CD14-positive monocyte (primary cell): ENCODE measurements around the gene FAM81A. TPM values are rescaled to one million over a fixed set of nuclear protein-coding genes. Genes with fewer than 3 reads are reported as not detected.

Experiments
- DNase-seq, 3 donors: peaks; one replicate each; pipeline ENCODE4 v3.0.0-alpha.2; 2011 to 2022
- H2AFZ ChIP-seq: 2 replicates; pipeline ENCODE4 v1.6.0; 2012; ENCODE audit warnings: mild to moderate bottlenecking, low read depth, low read length, inconsistent platforms; ENCODE audit not compliant: insufficient read depth, poor library complexity, severe bottlenecking
- H3K27ac ChIP-seq, 2 donors: 1 replicate in 1 of 2; 2 replicates in 1 of 2; pipeline ENCODE4 v1.5.1; 2012 to 2013; ENCODE audit warnings: low read length in 2 of 2, control low read depth in 1 of 2, inconsistent platforms in 1 of 2, low read depth in 1 of 2, mild to moderate bottlenecking in 1 of 2
- H3K27me3 ChIP-seq, 2 donors: one replicate each; pipeline versions ENCODE4 v1.6.0 to v1.6.1; 2011 to 2013; ENCODE audit warnings: low read length in 2 of 2; ENCODE audit not compliant: control insufficient read depth in 2 of 2, insufficient read depth in 2 of 2
- H3K36me3 ChIP-seq, 2 donors: replicated peaks in 1 of 2; 1 replicate in 1 of 2; 2 replicates in 1 of 2; pipeline versions ENCODE4 v1.5.1 to v1.6.1; 2012 to 2013; ENCODE audit warnings: low read length in 2 of 2, control low read depth in 1 of 2, inconsistent platforms in 1 of 2, mild to moderate bottlenecking in 1 of 2; ENCODE audit not compliant: insufficient read depth in 2 of 2, control insufficient read depth in 1 of 2
- H3K4me1 ChIP-seq, 2 donors: 1 replicate in 1 of 2; 2 replicates in 1 of 2; pipeline versions ENCODE4 v1.5.1 to v1.6.1; 2012 to 2013; ENCODE audit warnings: low read length in 2 of 2, control low read depth in 1 of 2, inconsistent platforms in 1 of 2, mild to moderate bottlenecking in 1 of 2, moderate library complexity in 1 of 2; ENCODE audit not compliant: insufficient read depth in 2 of 2, control insufficient read depth in 1 of 2
- H3K4me2 ChIP-seq: replicated peaks from 2 replicates; pipeline ENCODE3; 2012; ENCODE audit warnings: low read length, moderate library complexity, mild to moderate bottlenecking; ENCODE audit not compliant: poor library complexity, severe bottlenecking; ENCODE audit errors: extremely low read depth
- H3K4me3 ChIP-seq, 3 experiments: fragments of 200-600 bp in 1 of 3; sonication (generic) in 1 of 3; replicated peaks in 1 of 3; 1 replicate in 2 of 3; 2 replicates in 1 of 3; pipeline ENCODE4 v1.5.1; 2011 to 2013; ENCODE audit warnings: low read length in 3 of 3, mild to moderate bottlenecking in 3 of 3, control low read depth in 2 of 3, low read depth in 2 of 3, inconsistent platforms in 1 of 3, moderate library complexity in 1 of 3
- H3K79me2 ChIP-seq: 2 replicates; pipeline ENCODE4 v1.6.0; 2012; ENCODE audit warnings: mild to moderate bottlenecking, control low read depth, inconsistent platforms, low read length, moderate library complexity; ENCODE audit not compliant: insufficient read depth
- H3K9ac ChIP-seq: 2 replicates; pipeline ENCODE4 v1.6.0; 2017; ENCODE audit warnings: low read length, mild to moderate bottlenecking; ENCODE audit not compliant: insufficient read depth, poor library complexity, severe bottlenecking
- H3K9me3 ChIP-seq, 2 donors: replicated peaks in 1 of 2; 1 replicate in 1 of 2; 2 replicates in 1 of 2; pipeline versions ENCODE4 v1.5.1 to v1.6.1; 2012 to 2013; ENCODE audit warnings: low read length in 2 of 2, control low read depth in 1 of 2; ENCODE audit not compliant: control insufficient read depth in 1 of 2, insufficient read depth in 1 of 2
- H4K20me1 ChIP-seq: 2 replicates; pipeline ENCODE4 v1.6.0; 2012; ENCODE audit warnings: mild to moderate bottlenecking, low read length, control low read depth, moderate library complexity; ENCODE audit not compliant: insufficient read depth
- H3K27ac Mint-ChIP-seq, 7 donors: one replicate each; pipeline ENCODE4 v1.8.0; 2020; ENCODE audit warnings: mild to moderate bottlenecking in 7 of 7, mixed read lengths in 7 of 7, moderate library complexity in 6 of 7, inconsistent platforms in 2 of 7
- H3K27me3 Mint-ChIP-seq, 3 donors: one replicate each; pipeline ENCODE4 v1.8.0; 2021 to 2022; ENCODE audit warnings: low read depth in 3 of 3, mild to moderate bottlenecking in 3 of 3, mixed read lengths in 3 of 3, moderate library complexity in 3 of 3, inconsistent platforms in 1 of 3
- H3K36me3 Mint-ChIP-seq, 2 donors: one replicate each; pipeline ENCODE4 v1.8.0; 2020; ENCODE audit warnings: mixed read lengths in 2 of 2, inconsistent platforms in 1 of 2, mild to moderate bottlenecking in 1 of 2
- H3K4me1 Mint-ChIP-seq: one replicate; pipeline ENCODE4 v1.8.0; 2020; ENCODE audit warnings: mild to moderate bottlenecking, mixed read lengths
- H3K4me3 Mint-ChIP-seq, 2 donors: one replicate each; pipeline ENCODE4 v1.8.0; 2020; ENCODE audit warnings: mild to moderate bottlenecking in 2 of 2, mixed read lengths in 2 of 2, moderate library complexity in 1 of 2
- H3K9me3 Mint-ChIP-seq, 7 donors: one replicate each; pipeline ENCODE4 v1.8.0; 2020 to 2022; ENCODE audit warnings: mixed read lengths in 7 of 7, mild to moderate bottlenecking in 6 of 7, moderate library complexity in 6 of 7, inconsistent platforms in 2 of 7
- CTCF ChIP-seq: fragments of 200-600 bp; IDR thresholded peaks from one replicate; pipeline ENCODE4 v1.8.0; 2022; ENCODE audit warnings: antibody characterized with exemption, mild to moderate bottlenecking
- WGBS: methylation state at CpG from one replicate; pipeline ENCODE4 v1.1.5; 2013; ENCODE audit warnings: missing lambda C conversion rate; ENCODE audit not compliant: insufficient coverage; 5-methylcytosine and 5-hydroxymethylcytosine counted together
- intact Hi-C, 2 donors: fragments of 100-400 bp; cut with micrococcal nuclease; formaldehyde crosslinking; loops; one replicate each; pipeline versions ENCODE4 v1.15.0 to v1.15.1; 2023
- polyA plus RNA-seq, 3 donors: library from polyadenylated mRNA; depleted of rRNA in 1 of 3; unstranded in 2 of 3; stranded (reverse) in 1 of 3; fragments of 300-500 nt in 2 of 3; fragments of >200 nt in 1 of 3; fragmentation: Illumina TruSeq in 2 of 3; gene quantifications; 1 replicate in 2 of 3; 2 replicates in 1 of 3; pipeline ENCODE4 v1.2.3, GENCODE V29; 2012 to 2021

The FAM81A gene
- polyA plus RNA-seq, 3 donors: 0.40 to 0.66 TPM; not detected in 1

GRCh38 chr15:59540654-59541053 lies 102.7 kb downstream of the FAM81A start:
- intact Hi-C loops: no loop called here
- peak overlapping the region in 3 of 7 donors; percentile 26 to 82 (median 53) for H3K27ac Mint-ChIP-seq
- no peaks in the 10 kb centered on the region for H3K9me3 ChIP-seq
- TF ChIP-seq CTCF: no peak
- H3K27ac ChIP-seq: no peak overlapping the region
- no peak overlapping the region for H2AFZ ChIP-seq
- peaks cover 33% of the 10 kb centered on the region for H3K4me1 Mint-ChIP-seq
- no peak overlapping the region for H3K9ac ChIP-seq
- H3K36me3 ChIP-seq: no peaks in the 10 kb centered on the region
- H3K4me3 ChIP-seq: no peak overlapping the region
- no peaks in the 10 kb centered on the region for H3K27me3 ChIP-seq
- no peaks in the 10 kb centered on the region for H3K36me3 Mint-ChIP-seq
- no peak overlapping the region for H3K4me3 Mint-ChIP-seq
- no CpG with 5 or more reads among the region's 3 CpGs for WGBS
- H3K4me1 ChIP-seq: peaks cover 23 to 24% of the 10 kb centered on the region in 2 donors
- H4K20me1 ChIP-seq: no peaks in the 10 kb centered on the region
- H3K9me3 Mint-ChIP-seq: no peaks in the 10 kb centered on the region
- H3K79me2 ChIP-seq: no peaks in the 10 kb centered on the region
- H3K27me3 Mint-ChIP-seq: peaks cover 0 to 7% (median 2%) of the 10 kb centered on the region in 3 donors
- H3K4me2 ChIP-seq: no peak overlapping the region
- no peak for DNase-seq

- no peaks in the 10 kb centered on the region for H3K36me3 ChIP-seq
- no peak for DNase-seq
- no peak for TF ChIP-seq CTCF
- Mint-ChIP-seq H3K9me3 (no peaks in the 10 kb centered on the region), H3K27me3 (peaks cover 0 to 7% (median 2%) of the 10 kb centered on the region in 3 donors), H3K4me1 (peaks cover 33% of the 10 kb centered on the region), H3K27ac (no peak overlapping the region), H3K4me3 (no peak overlapping the region), H3K36me3 (no peaks in the 10 kb centered on the region)
- peaks cover 23 to 24% of the 10 kb centered on the region in 2 donors for H3K4me1 ChIP-seq
- H3K27me3 ChIP-seq: no peaks in the 10 kb centered on the region
- 83% methylated on average over 6 of the region's 8 CpGs for WGBS
- no peak overlapping the region for H3K4me2 ChIP-seq
- no peaks in the 10 kb centered on the region for H3K79me2 ChIP-seq
- no peak overlapping the region for H3K27ac ChIP-seq
- intact Hi-C loops: no loop called here
- no peak overlapping the region for H3K4me3 ChIP-seq
- no peaks in the 10 kb centered on the region for H4K20me1 ChIP-seq
- H3K9me3 ChIP-seq: no peaks in the 10 kb centered on the region
- H2AFZ ChIP-seq: no peak overlapping the region
- no peak overlapping the region for H3K9ac ChIP-seq
Observed at GRCh38 chr15:59541750-59542149, 103.8 kb downstream of the FAM81A start.
